HG03460 (cell line): ENCODE data around the gene GALC.
"Not testable (repeated sequence)": the region's sequence is repeated elsewhere in the genome, so short reads cannot be mapped to it uniquely, and the experiment has no call there.

ENCODE experiments used
- ATAC-seq: cut with Tn5 transposase; IDR thresholded peaks from one replicate; pipeline ENCODE4 v1.9.1; 2021; ENCODE audit not compliant: unreplicated experiment

GALC gene

GRCh38 chr14:87992718-87993628, at the start of gene GALC:
Gene GALC, minus strand, starts transcription at chr14:87993182. Its CDS starts 18 bp downstream, at chr14:87993164.
- ATAC-seq: peak; percentile 86

DNA sequence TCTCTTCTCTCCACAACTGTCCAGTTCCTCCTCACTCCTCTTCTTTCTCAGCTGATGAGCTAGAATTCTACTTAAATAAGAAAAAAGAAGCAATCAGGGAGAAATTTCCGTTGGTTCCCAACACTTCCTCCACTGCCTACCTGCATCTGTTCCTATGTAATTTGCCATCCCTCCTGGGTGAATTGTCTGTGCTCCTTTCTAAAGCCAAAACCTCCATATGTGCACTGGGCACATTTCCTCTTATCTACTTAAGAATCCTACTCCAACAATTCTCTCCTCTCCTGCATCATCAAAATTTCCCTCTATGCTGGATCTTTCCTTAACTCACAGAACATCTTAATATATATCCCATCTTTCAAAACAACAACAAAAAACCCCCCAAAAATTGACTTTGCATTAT, 47.2 kb upstream of the GALC start:
- ATAC-seq: no peak

GRCh38 chr14:88039197-88039596, 46.2 kb upstream of the GALC start:
- no peak for ATAC-seq

DNA sequence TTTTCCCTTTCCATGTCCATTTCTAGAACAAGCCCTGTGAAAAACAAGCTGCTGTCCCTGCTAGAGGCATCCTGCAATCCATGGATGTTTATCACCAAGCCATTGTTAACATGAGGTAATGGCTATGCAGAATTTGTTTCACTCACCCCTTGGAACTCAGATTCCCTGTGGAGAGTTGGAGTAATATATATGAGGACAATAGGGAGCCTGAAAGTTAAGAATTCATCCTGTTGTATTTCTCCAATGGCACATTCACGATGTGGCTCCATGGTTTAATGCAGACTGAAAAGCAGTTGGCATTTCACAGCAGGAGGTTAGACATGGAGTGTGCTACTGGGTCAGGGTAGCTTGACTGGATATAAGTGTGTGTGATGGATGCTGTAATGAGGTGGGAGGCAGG, 44.3 kb upstream of the GALC start:
- ATAC-seq: no peak

- no peak for ATAC-seq
Observed at GRCh38 chr14:88036422-88036821, 43.4 kb upstream of the GALC start.

GRCh38 chr14:88034076-88034475, 41.1 kb upstream of the GALC start:
- no peak for ATAC-seq

GRCh38 chr14:88032373-88032772, 39.4 kb upstream of the GALC start:
- no peak for ATAC-seq

DNA sequence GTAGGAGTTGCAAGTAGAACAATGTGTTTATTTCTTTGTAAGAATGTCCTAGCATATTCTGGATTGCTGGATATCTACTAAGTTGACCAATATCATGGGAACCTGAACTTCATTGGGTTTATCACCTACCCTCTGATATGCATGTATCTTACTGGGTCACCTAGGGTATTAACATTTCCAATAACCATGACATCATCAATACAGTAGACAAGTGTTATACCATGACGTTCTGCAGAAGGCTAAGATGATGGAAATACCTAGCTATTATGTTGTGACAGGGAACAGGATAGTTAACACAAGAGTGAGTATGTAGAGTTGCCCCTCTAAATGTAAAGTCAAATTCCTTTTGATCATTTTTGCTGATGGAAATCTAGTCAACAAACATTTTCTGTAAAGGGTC, 37.9 kb upstream of the GALC start:
- no peak for ATAC-seq

GRCh38 chr14:88030079-88030478, 37.1 kb upstream of the GALC start:
- no peak for ATAC-seq

DNA sequence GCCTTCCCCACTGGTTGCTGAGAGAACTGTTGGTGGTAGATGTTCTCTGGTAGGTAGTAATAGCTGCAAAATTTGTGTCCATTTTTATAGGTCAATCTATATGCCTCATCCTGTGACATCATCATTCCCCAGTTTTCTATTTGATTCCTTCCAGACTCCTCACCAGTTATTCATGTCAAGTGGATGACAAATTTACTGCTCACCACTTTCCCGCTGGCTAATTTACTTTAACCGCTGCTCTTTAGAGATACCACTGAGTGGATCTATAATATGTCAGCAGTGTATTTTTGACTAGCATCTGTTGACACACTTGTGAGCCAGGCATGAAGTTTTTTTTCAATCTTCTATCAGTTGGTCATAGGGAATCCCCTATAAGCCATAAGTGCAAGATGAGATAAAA, 36.5 kb upstream of the GALC start:
- ATAC-seq: no peak

DNA sequence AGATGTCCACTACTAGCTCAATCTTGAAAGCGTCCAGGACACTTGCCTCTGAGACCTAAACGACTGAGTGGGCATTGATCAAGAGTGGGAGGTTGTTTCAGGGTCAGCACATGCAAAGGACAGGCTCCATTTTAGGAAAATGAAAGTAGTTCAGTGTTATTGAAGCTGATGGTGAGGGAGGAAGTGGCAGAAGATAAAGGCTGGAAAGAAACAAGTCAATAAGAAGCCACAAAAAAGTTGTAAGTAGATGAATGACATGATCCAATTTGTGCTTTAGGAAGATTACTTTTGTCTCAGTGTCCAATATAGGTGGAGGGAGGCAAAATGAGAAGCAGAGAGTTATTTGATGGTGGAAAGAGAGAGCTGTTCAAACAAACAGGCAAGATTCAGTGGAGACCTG, 33.9 kb upstream of the GALC start:
- ATAC-seq: no peak

GRCh38 chr14:88025313-88025712, 32.3 kb upstream of the GALC start:
- ATAC-seq: no peak

DNA sequence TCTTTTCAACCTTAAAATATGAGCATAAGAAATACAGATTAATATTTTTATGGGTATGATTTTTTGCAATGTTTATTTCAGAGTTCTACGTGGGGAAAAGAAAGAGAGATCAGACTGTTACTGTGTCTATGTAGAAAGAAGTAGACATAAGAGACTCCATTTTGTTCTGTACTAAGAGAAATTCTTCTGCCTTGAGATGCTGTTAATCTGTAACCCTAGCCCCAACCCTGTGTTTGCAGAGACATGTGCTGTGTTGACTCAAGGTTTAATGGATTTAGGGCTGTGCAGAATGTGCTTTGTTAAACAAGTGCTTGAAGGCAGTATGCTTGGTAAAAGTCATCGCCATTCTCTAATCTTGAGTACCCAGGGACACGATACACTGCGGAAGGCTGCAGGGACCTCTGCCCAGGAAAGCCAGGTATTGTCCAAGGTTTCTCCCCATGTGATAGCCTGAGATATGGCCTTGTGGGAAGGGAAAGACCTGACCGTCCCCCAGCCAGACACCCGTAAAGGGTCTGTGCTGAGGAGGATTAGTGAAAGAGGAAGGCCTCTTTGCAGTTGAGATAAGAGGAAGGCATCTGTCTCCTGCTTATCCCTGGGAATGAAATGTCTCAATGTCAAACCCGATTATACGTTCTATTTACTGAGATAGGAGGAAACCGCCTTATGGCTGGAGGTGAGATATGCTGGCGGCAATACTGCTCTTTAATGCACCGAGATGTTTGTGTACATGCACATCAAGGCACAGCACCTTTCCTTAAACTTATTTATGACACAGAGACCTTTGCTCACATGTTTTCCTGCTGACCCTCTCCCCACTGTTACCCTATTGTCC, 31.5 kb upstream of the GALC start:
- not testable (repeated sequence) for ATAC-seq

- no peak for ATAC-seq
Observed at GRCh38 chr14:88023658-88024187, 30.7 kb upstream of the GALC start.

- ATAC-seq: no peak
Observed at GRCh38 chr14:88017535-88017934, 24.6 kb upstream of the GALC start.

GRCh38 chr14:88016768-88017167, 23.8 kb upstream of the GALC start:
- ATAC-seq: no peak

DNA sequence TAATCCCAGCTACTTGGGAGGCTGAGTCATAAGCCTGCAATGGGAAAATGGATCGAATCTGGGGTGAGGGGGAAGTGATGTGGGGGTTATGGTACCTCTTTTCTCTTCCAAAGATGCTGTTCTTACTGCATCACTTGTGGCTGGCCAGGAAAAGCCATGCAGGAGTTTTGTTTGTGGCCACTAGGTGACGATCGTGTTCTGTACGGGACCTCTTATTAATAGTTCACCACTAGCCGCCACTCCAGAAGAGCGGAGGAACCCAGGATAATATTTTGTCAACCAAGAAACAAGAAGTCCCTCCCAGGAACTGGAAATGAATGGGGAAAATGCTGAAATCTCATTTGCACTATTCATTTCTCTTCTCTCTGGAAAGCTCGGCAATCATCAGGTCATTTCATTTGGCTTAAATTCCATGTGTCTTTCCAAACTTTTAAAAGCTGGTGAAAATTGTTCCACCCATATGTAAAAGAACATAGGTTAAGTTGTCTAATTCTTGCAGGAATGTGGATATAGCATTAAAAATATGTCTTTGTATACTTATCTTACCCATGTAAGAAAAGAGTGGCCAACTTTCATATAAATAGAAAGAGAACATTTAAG, 20.9 kb upstream of the GALC start:
- peak; percentile 98 for ATAC-seq

- no peak for ATAC-seq
Observed at GRCh38 chr14:88012495-88012894, 19.5 kb upstream of the GALC start.

- ATAC-seq: no peak
Observed at GRCh38 chr14:88010331-88010730, 17.3 kb upstream of the GALC start.

GRCh38 chr14:88009486-88009885, 16.5 kb upstream of the GALC start:
- no peak for ATAC-seq

DNA sequence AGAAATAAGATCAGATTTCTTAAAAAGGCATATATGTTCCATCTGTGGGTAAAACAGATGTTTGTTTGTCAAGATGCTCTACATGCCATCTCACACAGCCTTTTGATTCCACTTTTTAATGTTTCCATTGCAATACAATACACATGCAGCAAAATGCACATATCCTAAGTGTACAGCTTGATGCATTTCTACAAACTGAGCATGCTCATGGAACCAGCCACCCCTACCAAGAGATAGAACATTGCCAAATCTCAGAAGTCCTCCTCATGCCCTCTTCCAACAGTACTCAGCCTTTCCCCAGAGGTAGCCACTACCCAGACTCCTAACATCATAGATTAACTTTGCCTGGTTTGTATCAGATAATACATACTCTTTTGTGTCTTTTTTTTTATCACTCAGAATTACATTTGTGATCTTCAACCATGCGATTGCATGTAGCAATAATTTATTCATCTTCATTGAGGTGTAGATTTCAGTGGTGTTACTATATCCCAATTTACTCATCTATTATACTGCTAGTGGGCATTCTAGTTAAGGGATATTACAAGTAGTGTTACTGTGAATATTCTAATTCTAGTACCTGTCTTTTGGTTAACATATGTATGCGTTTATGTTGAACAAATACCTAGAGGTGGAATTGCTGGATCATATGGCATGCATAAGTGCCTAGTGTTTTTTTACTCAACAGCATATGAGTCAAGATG, 15.2 kb upstream of the GALC start:
- ATAC-seq: no peak
